SKM-1 treated with dmso at 0.1 percent for 144 hours (cell line): ENCODE measurements around the gene PPA1.
"Not testable (repeated sequence)": the region's sequence is repeated elsewhere in the genome, so short reads cannot be mapped to it uniquely, and the experiment has no call there.

Source experiments
- DNase-seq: peaks from one replicate; lab custom pipeline; 2025; ENCODE audit not compliant: unreplicated experiment; lab: John Stamatoyannopoulos, UW

The PPA1 gene

DNA sequence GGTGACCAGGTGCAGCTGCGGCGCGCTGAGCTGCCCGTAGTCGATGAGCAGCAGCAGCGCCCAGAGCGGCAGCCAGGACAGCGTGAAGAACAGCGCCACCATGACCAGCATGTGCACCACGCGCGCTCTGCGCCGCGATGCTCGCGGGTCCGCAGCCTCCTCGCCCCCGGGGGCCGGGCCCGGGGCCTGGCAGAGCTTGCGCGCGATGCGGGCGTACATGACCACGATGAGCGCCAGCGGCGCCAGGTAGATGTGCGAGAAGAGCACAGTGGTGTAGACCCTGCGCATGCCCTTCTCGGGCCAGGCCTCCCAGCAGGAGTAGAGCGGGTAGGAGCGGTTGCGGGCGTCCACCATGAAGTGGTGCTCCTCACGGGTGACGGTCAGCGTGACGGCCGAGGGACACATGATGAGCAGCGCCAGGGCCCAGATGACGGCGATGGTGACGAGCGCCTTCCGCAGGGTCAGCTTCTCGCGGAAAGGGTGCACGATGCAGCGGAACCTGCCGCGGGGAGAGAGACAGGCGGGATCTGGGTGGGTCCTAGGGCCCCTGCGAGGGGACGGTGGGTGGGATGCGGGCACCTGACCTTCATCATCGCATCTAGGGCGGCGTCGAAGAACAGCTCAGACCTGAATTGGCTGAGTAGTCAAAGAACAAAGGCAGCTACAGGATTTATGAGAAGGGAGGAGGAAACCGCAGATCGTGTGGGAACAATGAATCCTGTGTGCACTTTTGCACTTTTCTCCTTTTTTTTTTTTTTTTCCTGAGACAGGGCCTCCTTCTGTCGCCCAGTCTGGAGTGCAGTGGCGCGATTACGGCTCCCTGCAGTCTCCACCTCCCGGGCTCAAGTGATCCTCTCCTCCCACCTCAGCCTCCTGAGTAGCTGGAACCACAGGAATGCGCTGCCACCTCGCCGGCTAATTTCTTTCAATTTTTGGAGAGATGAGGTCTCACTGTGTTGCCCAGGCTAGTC, 22.4 kb upstream of the PPA1 start:
- no peak for DNase-seq

GRCh38 chr10:70254778-70255328, 21.6 kb upstream of the PPA1 start:
- no peak for DNase-seq

GRCh38 chr10:70253878-70254765, 20.9 kb upstream of the PPA1 start:
- no peak for DNase-seq

DNA sequence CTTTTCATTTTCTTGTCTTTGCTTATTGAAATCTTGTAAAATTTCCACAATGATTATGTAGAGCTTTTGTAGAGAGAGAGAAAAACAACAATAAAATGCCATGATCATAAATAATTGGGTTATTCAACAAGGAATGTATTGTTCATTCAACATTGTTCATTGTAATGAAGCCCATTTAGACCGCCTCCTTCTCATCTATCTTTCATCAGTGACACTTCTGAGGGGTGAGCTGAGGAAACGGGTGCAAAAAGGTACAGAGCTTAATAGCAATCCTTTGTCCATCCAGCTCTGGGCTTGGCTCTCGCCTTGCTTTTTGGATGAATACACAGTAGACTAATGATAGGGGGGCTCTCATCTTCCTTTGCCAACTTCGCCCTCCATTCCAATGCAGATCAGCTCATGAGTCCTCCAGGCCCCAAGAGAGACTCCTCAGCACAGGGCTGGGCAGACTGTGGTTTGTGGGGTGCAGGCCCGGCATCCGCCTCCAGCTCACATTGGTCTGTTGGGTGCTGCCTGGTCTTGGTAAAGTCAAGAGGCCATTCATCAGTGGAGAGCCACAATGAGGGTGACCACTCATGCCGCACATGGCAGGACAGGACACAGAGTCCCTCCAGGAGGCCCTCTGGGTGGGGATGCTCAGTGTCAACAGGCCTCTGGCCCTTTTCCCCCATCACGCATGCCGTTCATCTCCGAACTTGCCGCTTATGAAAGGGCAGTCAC, 17.9 kb upstream of the PPA1 start:
- DNase-seq: no peak

- DNase-seq: no peak
Observed at GRCh38 chr10:70247360-70247759, 14.1 kb upstream of the PPA1 start.

- no peak for DNase-seq
Observed at GRCh38 chr10:70241081-70241480, 7.9 kb upstream of the PPA1 start.

GRCh38 chr10:70239986-70240385, 6.8 kb upstream of the PPA1 start:
- DNase-seq: not testable (repeated sequence)

DNA sequence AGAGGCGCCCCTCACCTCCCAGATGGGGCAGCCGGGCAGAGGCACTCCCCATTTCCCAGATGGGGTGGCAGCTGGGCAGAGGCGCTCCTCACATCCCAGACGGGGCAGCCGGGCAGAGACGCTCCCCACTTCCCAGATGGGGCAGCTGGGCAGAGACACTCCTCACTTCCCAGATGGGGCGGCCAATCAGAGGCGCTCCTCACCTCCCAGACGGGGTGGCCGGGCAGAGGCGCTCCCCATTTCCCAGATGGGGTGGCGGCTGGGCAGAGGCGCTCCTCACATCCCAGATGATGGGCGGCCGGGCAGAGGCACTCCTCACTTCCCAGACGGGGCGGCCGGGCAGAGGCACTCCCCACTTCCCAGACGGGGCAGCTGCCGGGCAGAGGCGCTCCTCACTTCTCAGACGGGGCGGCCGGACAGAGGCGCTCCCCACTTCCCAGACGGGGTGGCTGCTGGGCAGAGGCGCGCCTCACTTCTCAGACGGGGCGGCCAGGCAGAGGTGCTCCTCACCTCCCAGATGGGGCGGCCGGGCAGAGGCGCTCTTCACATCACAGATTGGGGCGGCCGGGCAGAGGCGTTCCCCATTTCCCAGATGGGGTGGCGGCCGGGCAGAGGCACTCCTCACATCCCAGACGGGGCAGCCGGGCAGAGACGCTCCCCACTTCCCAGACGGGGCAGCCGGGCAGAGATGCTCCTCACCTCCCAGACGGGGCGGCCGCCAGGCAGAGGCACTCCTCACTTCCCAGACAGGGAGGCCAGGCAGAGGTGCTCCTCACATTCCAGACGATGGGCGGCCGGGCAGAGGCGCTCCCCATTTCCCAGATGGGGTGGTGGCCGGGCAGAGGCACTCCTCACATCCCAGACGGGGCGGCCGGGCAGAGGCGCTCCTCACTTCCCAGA, 6.1 kb upstream of the PPA1 start:
- DNase-seq: not testable (repeated sequence)

GRCh38 chr10:70237958-70238536, 4.8 kb upstream of the PPA1 start:
- DNase-seq: not testable (repeated sequence)

GRCh38 chr10:70234668-70235447, 1.6 kb upstream of the PPA1 start:
- no peak for DNase-seq

DNA sequence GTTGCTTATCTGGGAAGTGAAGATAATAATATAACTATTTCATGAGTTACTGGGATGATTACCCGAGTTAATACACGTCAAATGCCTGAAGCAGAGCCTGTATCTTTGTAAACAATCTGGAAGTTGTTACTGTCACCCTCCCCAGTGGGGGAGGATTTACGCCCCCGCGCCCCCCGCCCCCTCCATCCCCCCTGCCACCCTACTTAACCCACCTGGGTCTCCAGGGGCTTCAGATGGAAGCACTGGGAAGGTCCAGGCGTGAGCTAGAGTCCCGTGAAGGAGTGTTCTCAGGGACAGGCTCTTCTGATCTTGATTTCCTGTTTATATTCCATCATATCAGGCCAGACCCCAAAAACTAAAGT, 691 bp upstream of the PPA1 start:
- DNase-seq: no peak

- no peak for DNase-seq
Observed at GRCh38 chr10:70232859-70233108, 445 bp downstream of the PPA1 start.

DNA sequence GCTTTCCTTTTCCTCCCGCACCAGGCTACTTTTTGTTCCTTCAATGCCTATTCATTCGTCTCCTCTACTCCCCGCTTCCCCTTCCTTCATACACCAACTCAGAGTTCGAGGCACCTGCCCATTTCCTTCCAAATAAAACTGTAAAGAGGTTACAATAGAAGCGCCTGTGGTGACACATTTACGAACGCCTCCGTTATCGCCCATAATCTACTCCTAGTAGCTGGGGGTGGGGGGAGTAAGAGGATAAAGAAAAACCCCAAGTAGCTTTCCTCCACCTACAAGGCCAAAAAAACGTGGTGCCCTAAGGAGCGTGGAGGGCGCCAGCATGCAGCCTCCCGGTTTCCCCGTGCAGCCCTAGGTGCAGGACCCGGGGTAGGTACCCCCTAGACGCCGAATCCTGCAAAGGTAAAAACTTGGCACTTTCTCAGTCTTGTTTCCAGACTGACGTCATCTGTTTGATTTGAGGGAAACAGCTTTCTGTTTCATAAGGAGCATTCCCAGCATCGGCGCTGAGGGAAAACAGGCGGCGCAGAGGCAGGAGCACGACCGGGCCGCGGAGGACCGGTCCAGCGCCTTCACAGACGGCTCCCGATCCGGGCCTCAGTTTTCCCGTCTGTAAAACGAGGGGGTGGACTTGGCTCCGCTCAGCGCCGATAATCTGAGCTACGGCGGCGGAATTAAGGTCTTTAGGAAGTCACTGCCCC, 922 bp downstream of the PPA1 start:
- no peak for DNase-seq

- no peak for DNase-seq
Observed at GRCh38 chr10:70228491-70228890, 4.7 kb downstream of the PPA1 start.

DNA sequence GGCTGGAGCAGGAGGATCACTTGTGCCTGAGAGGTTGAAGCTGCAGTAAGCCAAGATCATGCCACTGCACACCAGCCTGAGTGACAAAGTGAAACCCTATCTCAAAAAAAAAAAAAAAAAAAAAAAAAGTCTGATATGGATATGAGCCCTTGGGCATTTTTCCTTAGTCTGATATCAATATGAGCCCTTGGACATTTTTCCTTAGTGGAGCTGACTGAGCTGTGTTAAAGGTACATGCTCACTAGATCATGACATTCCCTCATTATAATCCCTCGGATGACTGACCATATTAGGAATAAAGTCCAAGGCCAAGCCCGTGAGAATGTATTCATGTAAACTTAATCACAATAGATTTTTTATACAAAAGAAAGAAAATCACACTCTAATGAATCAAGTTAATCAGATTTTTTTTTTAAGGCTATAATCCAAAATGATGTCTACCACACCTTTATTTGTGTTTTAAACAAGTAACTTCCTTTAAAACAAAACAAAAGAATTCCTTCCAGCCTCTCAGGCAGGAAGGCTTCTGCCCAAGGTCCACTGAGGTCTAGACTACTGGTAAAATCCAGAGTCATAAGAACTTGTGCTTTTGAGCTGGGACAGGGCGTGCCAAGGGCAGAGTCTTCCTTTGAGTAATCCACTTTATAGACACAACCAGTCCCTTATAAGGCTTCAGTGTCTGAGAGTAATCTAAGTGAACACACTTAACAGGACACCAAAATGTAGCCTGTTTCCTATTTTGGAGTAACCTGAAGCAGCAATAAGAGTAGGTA, 5.5 kb downstream of the PPA1 start:
- DNase-seq: no peak

DNA sequence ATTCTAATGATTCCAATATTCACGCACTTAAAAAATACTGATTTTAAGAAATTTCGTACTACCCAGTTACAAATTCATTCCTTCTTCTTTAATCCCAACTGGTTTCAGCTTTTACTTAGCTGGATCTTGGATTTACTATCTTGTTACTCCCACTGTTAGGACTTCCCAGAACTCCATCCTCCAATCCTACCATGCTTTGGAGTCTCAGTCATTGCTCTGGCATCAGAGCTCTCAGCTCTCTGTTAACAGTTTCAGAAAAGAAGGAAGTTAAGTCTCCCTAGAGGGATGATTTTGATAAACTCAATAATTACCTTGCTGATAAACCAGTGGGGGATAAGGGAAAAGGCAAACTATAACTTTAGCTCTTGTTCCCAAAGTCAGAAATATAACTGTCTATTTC, 9.5 kb downstream of the PPA1 start:
- no peak for DNase-seq

DNA sequence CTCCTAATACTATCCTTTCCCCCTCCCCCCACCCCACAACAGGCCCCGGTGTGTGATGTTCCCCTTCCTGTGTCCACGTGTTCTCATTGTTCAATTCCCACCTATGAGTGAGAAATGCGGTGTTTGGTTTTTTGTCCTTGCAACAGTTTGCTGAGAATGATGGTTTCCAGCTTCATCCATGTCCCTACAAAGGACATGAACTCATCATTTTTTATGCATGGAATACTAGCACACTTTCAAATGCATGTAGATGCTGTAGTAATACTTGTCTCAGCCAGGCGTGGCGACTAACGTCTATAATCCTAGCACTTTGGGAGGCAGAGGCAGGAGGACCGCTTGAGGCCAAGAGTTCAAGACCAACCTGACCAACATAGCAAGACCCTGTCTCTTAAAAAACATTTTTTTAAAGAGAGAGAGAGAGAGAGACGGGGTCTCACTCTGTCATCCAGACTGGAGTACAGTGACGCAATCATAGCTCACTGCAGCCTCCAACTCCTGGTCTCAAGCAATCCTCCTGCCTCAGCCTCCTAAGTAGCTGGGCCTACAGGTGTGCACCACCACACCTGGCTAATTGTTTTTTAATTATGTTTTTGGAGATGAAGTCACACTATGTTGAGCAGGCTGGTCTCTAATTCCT, 10.3 kb downstream of the PPA1 start:
- not testable (repeated sequence) for DNase-seq
